Measurements from ENCODE around the gene SECISBP2.

The SECISBP2 gene

DNA sequence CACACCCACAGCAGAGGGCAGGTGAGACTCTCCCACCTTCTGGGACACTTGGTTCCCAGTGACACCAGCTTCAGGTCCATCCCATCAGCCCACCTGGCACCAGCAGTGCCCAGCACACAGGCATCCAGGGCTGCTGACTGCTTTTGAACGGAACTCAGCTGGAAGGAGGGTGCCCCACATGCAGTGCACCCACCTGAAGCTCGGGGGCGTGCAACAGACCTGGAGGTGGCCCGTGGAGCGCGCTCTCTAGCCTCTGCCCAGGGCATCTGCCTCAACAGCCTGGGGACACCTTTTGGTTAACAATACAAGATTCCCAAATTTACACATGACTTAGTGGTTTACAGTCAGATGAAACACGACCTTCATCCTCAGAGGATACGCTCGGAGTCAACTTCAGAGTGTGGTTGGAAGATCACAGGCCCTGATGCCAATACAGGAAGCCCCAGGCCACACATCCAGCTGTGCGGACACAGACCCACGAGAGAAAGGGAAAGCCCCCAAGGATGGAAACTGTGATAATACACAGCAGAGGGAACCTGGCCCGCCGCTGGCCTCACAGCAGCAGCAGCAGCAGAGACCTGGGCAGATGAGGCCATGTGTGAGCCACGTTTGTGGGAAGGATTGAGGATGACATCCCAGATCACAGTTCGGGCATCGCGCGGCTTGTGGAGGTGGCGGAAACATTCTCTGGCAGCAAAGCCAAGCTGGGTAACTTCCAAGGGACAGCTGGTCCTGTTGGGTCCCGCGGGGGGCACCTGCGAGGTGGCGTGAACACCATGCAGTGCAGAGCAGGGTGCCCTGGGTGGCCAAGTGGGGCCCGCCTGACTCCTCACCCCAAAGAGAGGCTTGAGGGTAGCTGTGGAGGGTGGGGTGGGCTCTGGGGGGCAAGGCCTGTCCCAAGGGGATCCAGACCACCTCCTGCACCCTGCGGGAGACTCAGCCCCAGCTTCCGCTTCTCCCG, 64.0 kb downstream of the SECISBP2 start:
- Histone ChIP-seq H3K4me1 (ENCODE audit: insufficient read depth, low read length) (no peaks in the 10 kb centered on the region), H3K9me3 (ENCODE audit: control insufficient read depth, insufficient read depth, low read length) (no peaks in the 10 kb centered on the region), H3K9ac (ENCODE audit: low read depth, low read length) (no peak overlapping the region), H3K36me3 (ENCODE audit: insufficient read depth, low read length) (peaks cover 4% of the 10 kb centered on the region; the same call in 1 of the 2 replicates)

DNA sequence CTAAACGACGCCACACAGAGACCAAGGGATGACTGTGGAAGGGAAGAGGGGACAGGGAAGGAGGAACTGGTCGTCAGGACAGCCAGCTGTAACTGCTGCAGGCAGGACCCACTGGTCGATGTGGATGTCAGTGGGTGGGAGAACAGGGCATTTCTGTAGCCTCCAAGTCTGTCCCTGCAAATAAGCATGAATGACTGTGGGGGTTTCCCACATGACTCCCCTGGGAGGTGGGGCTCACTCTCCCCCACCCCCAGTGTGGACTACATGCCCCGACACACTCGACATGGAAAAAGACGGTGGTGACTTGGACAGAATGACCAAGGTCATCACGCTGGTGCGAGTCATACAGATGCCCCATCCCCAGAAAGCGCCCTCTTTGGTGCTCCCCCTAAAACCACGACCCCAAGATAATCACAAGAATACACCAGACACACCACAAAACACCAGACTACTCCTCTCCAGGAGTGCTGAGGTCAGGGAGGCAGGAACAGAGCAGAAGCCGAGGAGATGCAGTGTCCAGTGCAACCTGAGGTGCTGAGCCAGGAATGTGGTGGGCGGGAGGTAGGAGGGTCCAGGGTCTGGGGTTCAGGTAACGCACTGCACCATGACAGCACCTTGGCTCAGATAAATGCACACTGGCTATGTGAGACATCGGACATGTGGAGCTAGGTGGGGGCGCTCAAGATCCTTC, 64.9 kb downstream of the SECISBP2 start:
- Histone ChIP-seq H3K36me3 (ENCODE audit: insufficient read depth, low read length) (peaks cover 10% of the 10 kb centered on the region), H3K9ac (ENCODE audit: low read depth, low read length) (no peak overlapping the region), H3K9me3 (ENCODE audit: control insufficient read depth, insufficient read depth, low read length) (no peaks in the 10 kb centered on the region), H3K4me1 (ENCODE audit: insufficient read depth, low read length) (no peaks in the 10 kb centered on the region)

DNA sequence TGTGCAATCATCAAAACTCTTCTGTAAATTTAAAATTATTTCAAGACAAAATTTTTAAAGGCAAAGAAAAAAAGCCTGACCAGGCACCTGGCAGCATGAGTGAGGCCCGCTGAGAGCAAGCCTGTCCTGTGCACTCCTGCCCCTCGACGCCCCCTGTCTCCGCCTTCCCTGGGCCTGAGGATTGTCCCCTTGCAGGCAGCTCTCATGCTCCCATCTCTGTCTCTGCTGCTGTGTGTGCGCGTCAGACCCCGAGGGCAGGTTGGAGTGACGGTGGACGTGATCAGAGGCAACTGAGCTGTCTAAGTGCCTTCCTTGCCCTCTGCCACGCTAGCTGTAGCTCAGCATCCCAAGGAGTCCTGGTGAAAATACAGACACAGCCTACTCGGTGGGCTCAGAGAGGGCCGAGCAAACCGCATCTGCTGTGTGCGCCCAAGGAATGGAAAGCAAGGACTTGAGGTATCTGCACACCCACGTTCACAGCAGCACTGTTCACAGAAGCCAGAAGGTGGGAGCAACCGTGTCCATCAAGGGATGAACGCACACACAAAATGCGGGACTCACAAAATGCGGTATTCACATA, 65.5 kb downstream of the SECISBP2 start:
- Histone ChIP-seq H3K9me3 (ENCODE audit: control insufficient read depth, insufficient read depth, low read length) (no peaks in the 10 kb centered on the region), H3K9ac (ENCODE audit: low read depth, low read length) (no peak overlapping the region), H3K4me1 (ENCODE audit: insufficient read depth, low read length) (no peaks in the 10 kb centered on the region), H3K36me3 (ENCODE audit: insufficient read depth, low read length) (peaks cover 10% of the 10 kb centered on the region)

DNA sequence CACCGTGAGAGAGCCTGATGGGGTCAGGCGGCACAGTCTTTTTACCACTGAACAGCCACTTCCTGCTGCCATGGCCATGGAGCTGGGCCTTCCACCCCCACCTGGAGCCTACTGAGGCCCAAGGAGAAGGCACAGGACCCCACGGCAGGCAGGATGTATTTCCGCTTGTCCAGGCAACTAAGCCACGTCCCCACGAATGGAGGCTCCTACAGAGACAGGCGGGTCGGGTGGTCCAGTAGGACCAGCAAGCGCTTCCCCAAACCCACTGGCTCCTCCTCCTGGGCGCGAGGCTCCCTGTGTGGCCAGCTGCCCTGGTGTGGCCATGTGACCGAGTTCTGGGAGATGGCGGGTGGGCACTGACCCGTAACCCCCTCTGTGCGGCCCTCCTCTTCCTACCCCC, 66.5 kb downstream of the SECISBP2 start:
- Histone ChIP-seq H3K9me3 (ENCODE audit: control insufficient read depth, insufficient read depth, low read length) (no peaks in the 10 kb centered on the region), H3K4me1 (ENCODE audit: insufficient read depth, low read length) (no peaks in the 10 kb centered on the region), H3K9ac (ENCODE audit: low read depth, low read length) (no peak overlapping the region), H3K36me3 (ENCODE audit: insufficient read depth, low read length) (peaks cover 10% of the 10 kb centered on the region)

- no peaks in the 10 kb centered on the region for H3K4me1 ChIP-seq (ENCODE audit: insufficient read depth, low read length)
- H3K9me3 ChIP-seq (ENCODE audit: control insufficient read depth, insufficient read depth, low read length) = no peaks in the 10 kb centered on the region
- H3K9ac ChIP-seq (ENCODE audit: low read depth, low read length) = no peak overlapping the region
- peaks cover 15% of the 10 kb centered on the region for H3K36me3 ChIP-seq (ENCODE audit: insufficient read depth, low read length)
These were observed 67.9 kb downstream of the SECISBP2 start for GRCh38 chr9:89386206-89386605.

DNA sequence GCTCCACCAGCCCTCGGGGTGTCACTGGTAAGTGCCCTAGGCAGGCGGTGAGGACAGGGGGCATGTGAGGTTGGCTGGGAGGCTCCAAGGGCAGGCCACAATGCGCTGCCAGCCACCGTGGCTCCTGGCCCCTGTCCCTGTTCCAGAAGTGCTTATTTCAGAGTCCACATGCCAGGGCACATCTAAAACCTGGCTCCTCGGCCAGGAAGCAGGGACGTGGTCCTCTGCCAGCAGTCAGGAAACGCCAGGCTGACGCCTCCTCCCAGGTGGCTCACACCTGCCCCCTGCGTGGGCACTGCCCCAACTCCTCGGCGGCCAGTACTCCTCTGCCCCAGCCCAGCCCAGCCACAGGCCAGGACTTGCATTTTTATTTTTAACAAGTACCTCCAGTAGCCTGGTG, 68.5 kb downstream of the SECISBP2 start:
- no peak overlapping the region for H3K9ac ChIP-seq (ENCODE audit: low read depth, low read length)
- no peaks in the 10 kb centered on the region for H3K9me3 ChIP-seq (ENCODE audit: control insufficient read depth, insufficient read depth, low read length)
- H3K4me1 ChIP-seq (ENCODE audit: insufficient read depth, low read length) = no peaks in the 10 kb centered on the region
- peaks cover 15% of the 10 kb centered on the region for H3K36me3 ChIP-seq (ENCODE audit: insufficient read depth, low read length)

GRCh38 chr9:89387197-89387849, 69.0 kb downstream of the SECISBP2 start:
- H3K9me3 ChIP-seq (ENCODE audit: control insufficient read depth, insufficient read depth, low read length) = no peaks in the 10 kb centered on the region
- no peak overlapping the region for H3K9ac ChIP-seq (ENCODE audit: low read depth, low read length)
- H3K36me3 ChIP-seq (ENCODE audit: insufficient read depth, low read length) = peaks cover 15% of the 10 kb centered on the region
- no peaks in the 10 kb centered on the region for H3K4me1 ChIP-seq (ENCODE audit: insufficient read depth, low read length)

GRCh38 chr9:89388084-89388867, 70.0 kb downstream of the SECISBP2 start:
- Histone ChIP-seq H3K4me1 (ENCODE audit: insufficient read depth, low read length) (no peaks in the 10 kb centered on the region), H3K9ac (ENCODE audit: low read depth, low read length) (no peak overlapping the region), H3K9me3 (ENCODE audit: control insufficient read depth, insufficient read depth, low read length) (no peaks in the 10 kb centered on the region), H3K36me3 (ENCODE audit: insufficient read depth, low read length) (peaks cover 19% of the 10 kb centered on the region)

DNA sequence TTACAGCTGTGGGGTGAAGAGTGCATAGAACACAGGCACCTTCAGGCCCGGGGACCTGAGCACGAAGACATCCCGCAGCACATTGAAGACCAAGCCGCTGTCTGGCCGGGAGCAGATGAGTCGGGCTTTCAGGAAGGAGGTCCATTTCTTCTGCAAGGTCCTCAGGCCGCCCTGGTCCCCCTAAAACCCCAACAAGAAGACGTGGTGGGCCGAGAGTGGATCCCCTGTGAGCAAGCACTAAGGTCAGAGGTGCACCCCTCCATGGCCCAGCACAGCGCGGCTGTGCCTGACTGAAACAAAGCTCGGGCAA, 70.5 kb downstream of the SECISBP2 start:
- H3K9me3 ChIP-seq (ENCODE audit: control insufficient read depth, insufficient read depth, low read length) = no peaks in the 10 kb centered on the region
- H3K9ac ChIP-seq (ENCODE audit: low read depth, low read length) = no peak overlapping the region
- peaks cover 19% of the 10 kb centered on the region for H3K36me3 ChIP-seq (ENCODE audit: insufficient read depth, low read length)
- H3K4me1 ChIP-seq (ENCODE audit: insufficient read depth, low read length) = no peaks in the 10 kb centered on the region

DNA sequence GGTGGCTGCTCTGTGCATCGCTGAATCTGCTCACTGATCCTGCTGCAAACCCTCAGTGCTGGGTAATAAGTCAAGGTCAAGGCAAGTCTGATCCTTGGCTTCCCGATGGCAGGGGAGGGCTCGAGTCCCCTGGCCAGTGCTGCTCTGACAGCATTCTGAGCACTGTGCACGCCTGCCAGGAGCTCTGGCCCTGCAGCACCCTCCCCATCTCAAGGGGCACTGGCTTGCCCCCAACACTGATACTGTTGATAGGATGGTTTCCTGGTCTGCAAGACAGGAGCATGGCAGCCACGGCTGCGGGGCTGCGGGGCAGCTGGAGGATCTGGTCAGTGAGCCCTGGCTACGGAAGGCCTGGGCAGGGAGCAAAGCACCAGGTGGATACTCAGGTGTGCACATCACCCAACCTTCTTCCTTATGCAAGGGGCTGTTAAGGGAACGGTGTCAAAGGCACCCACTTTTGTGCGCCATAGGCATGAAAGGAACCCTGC, 71.8 kb downstream of the SECISBP2 start:
- Histone ChIP-seq H3K4me1 (ENCODE audit: insufficient read depth, low read length) (no peaks in the 10 kb centered on the region), H3K36me3 (ENCODE audit: insufficient read depth, low read length) (peaks cover 18% of the 10 kb centered on the region), H3K9me3 (ENCODE audit: control insufficient read depth, insufficient read depth, low read length) (no peaks in the 10 kb centered on the region), H3K9ac (ENCODE audit: low read depth, low read length) (no peak overlapping the region)

GRCh38 chr9:89390578-89391116, 72.3 kb downstream of the SECISBP2 start:
- Histone ChIP-seq H3K4me1 (ENCODE audit: insufficient read depth, low read length) (no peaks in the 10 kb centered on the region), H3K9me3 (ENCODE audit: control insufficient read depth, insufficient read depth, low read length) (no peaks in the 10 kb centered on the region), H3K9ac (ENCODE audit: low read depth, low read length) (no peak overlapping the region), H3K36me3 (ENCODE audit: insufficient read depth, low read length) (peaks cover 15% of the 10 kb centered on the region)

GRCh38 chr9:89391585-89391984, 73.3 kb downstream of the SECISBP2 start:
- no peak overlapping the region for H3K9ac ChIP-seq (ENCODE audit: low read depth, low read length)
- H3K36me3 ChIP-seq (ENCODE audit: insufficient read depth, low read length) = peaks cover 15% of the 10 kb centered on the region
- no peaks in the 10 kb centered on the region for H3K9me3 ChIP-seq (ENCODE audit: control insufficient read depth, insufficient read depth, low read length)
- no peaks in the 10 kb centered on the region for H3K4me1 ChIP-seq (ENCODE audit: insufficient read depth, low read length)

DNA sequence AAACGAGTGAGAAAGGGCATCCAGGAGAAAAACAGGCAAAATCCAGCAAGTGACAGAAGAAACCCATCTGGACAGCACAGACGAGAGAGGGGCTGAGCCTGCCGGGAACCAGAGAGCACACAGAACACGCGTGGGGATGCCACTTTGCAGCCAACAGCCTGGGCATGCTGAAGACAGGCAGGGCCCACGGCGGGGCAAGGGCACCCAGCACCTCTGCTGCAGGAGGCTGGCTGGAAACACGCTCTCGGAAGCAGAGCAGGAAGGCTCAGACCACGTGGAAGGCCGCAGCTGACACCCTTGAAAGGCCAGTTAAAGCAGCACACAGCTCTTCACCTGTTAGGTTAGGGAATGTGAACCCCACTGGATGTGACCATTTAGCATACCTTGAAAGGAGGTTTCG, 76.1 kb downstream of the SECISBP2 start:
- peaks cover 9% of the 10 kb centered on the region for H3K36me3 ChIP-seq (ENCODE audit: insufficient read depth, low read length)

More for the DNA sequence above, 76.1 kb downstream of the SECISBP2 start:
- Histone ChIP-seq H3K4me1 (ENCODE audit: insufficient read depth, low read length) (no peaks in the 10 kb centered on the region), H3K9me3 (ENCODE audit: control insufficient read depth, insufficient read depth, low read length) (no peaks in the 10 kb centered on the region), H3K9ac (ENCODE audit: low read depth, low read length) (no peak overlapping the region)
